A673 (cell line): ENCODE measurements around the gene NEURL1. TPM values are rescaled to one million over a fixed set of nuclear protein-coding genes. Genes with fewer than 3 reads are reported as not detected.
A peak's percentile ranks its signal among the peaks of the same experiment; 100 is the strongest.

Source experiments
- BruUV-seq: library from RNA; stranded (reverse); fragments of 400-500 nt; replicated peaks from 2 replicates; lab custom pipeline; 2021; lab: Mats Ljungman, UMichigan
- CTCF ChIA-PET: fragments of 300-600 bp; sonication (Branson Sonifier 250); formaldehyde crosslinking; loops from one replicate; lab custom pipeline; 2022; ENCODE audit warnings: antibody characterized with exemption; lab: Charles Lee
- POLR2A ChIA-PET: fragments of 300-600 bp; sonication (Branson Sonifier 250); formaldehyde crosslinking; loops from one replicate; lab custom pipeline; 2022; ENCODE audit warnings: antibody characterized with exemption; ENCODE audit not compliant: low non-redundant PET; lab: Charles Lee
- DNase-seq: peaks from one replicate; pipeline ENCODE4 v3.0.0-alpha.2; 2015; ENCODE audit warnings: low spot score
- H3K27ac ChIP-seq: fragments of 200-600 bp; sonication (generic); 2 replicates; pipeline ENCODE4 v1.5.1; 2016; ENCODE audit warnings: mixed run types, low read depth, mild to moderate bottlenecking, mixed read lengths, antibody characterized with exemption, low read length; ENCODE audit not compliant: poor library complexity, severe bottlenecking
- H3K27me3 ChIP-seq: fragments of 200-600 bp; sonication (generic); replicated peaks from 2 replicates; pipeline ENCODE4 v1.6.1; 2017; ENCODE audit warnings: mixed run types, low read depth, mild to moderate bottlenecking, mixed read lengths, antibody characterized with exemption, low read length; ENCODE audit not compliant: insufficient read depth, poor library complexity
- H3K36me3 ChIP-seq: fragments of 200-600 bp; sonication (generic); 2 replicates; pipeline ENCODE4 v1.6.1; 2016; ENCODE audit warnings: mixed run types, mild to moderate bottlenecking, mixed read lengths, antibody characterized with exemption, low read length; ENCODE audit not compliant: insufficient read depth, poor library complexity, severe bottlenecking
- H3K4me1 ChIP-seq: fragments of 200-600 bp; sonication (generic); 2 replicates; pipeline ENCODE4 v1.6.1; 2017; ENCODE audit warnings: mixed run types, mild to moderate bottlenecking, mixed read lengths, antibody characterized with exemption, low read length; ENCODE audit not compliant: insufficient read depth, poor library complexity, severe bottlenecking
- H3K4me3 ChIP-seq: fragments of 200-600 bp; sonication (generic); 2 replicates; pipeline ENCODE4 v1.5.1; 2016; ENCODE audit warnings: low read depth, mixed run types, mild to moderate bottlenecking, mixed read lengths, low read length; ENCODE audit not compliant: poor library complexity, severe bottlenecking
- H3K9me3 ChIP-seq: fragments of 200-600 bp; sonication (generic); 2 replicates; pipeline ENCODE4 v1.6.1; 2016; ENCODE audit warnings: mixed run types, low read depth, mild to moderate bottlenecking, mixed read lengths, antibody characterized with exemption, low read length; ENCODE audit not compliant: poor library complexity, severe bottlenecking
- EZH2 ChIP-seq: fragments of 200-600 bp; sonication (generic); IDR thresholded peaks from 2 replicates; pipeline ENCODE4 v1.6.1; 2017; ENCODE audit warnings: borderline replicate concordance, low read depth, mild to moderate bottlenecking, mixed read lengths, antibody characterized with exemption, low read length; ENCODE audit not compliant: poor library complexity, severe bottlenecking
- intact Hi-C: fragments of 100-400 bp; cut with micrococcal nuclease; formaldehyde crosslinking; loops from one replicate; pipeline ENCODE4 v1.10.0; 2022; ENCODE audit not compliant: unreplicated experiment
- total RNA-seq: library from RNA; stranded (reverse); gene quantifications from 2 replicates; pipeline ENCODE4 v1.2.3, GENCODE V29; 2021
- TF ChIP-seq, protein P1 (sequence below): fragments of 300-800, 200-600 bp; sonication (generic); conservative IDR thresholded peaks from 2 replicates; pipeline ENCODE4 v1.5.1; 2017; ENCODE audit warnings: low read depth, mild to moderate bottlenecking, antibody characterized with exemption, low read length, moderate library complexity, mixed read lengths

Gene NEURL1
- total RNA-seq, 1 experiment from 2014 or later = 0.52 TPM

GRCh38 chr10:103547391-103547946 lies 54.0 kb downstream of the NEURL1 start:
- no peaks in the 10 kb centered on the region for H3K36me3 ChIP-seq
- POLR2A ChIA-PET = no interaction called here
- peaks cover 24% of the 10 kb centered on the region for H3K4me1 ChIP-seq
- intact Hi-C loops = no loop called here
- peak overlapping the region; percentile 44 for H3K27ac ChIP-seq
- DNase-seq = peak; percentile 30
- TF ChIP-seq, protein P1, sequence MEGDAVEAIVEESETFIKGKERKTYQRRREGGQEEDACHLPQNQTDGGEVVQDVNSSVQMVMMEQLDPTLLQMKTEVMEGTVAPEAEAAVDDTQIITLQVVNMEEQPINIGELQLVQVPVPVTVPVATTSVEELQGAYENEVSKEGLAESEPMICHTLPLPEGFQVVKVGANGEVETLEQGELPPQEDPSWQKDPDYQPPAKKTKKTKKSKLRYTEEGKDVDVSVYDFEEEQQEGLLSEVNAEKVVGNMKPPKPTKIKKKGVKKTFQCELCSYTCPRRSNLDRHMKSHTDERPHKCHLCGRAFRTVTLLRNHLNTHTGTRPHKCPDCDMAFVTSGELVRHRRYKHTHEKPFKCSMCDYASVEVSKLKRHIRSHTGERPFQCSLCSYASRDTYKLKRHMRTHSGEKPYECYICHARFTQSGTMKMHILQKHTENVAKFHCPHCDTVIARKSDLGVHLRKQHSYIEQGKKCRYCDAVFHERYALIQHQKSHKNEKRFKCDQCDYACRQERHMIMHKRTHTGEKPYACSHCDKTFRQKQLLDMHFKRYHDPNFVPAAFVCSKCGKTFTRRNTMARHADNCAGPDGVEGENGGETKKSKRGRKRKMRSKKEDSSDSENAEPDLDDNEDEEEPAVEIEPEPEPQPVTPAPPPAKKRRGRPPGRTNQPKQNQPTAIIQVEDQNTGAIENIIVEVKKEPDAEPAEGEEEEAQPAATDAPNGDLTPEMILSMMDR = no peak
- TF ChIP-seq EZH2 = no peak
- no peak overlapping the region for H3K4me3 ChIP-seq
- BruUV-seq = no TSS peak
- H3K27me3 ChIP-seq = no peaks in the 10 kb centered on the region
- no peaks in the 10 kb centered on the region for H3K9me3 ChIP-seq
- CTCF ChIA-PET = no interaction called here

DNA sequence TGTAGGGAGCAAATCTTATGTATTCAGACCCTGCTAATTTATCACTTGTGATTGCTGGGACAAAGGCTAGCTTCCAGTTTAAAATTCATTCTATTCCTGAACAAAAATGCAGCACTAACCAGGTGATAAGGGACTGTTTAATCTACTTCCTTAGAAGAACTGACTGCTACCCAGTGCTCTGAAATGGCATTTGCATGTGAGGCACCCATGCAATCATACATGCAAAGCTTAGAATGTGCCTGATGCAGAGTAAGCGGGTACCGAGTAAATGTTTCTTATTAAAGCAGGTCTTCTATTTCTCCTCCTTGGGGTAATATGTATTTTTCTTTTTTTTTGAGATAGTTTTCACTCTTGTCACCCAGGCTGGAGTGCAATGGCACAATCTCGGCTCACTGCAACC lies 54.5 kb downstream of the NEURL1 start:
- Histone ChIP-seq H3K4me3 (no peak overlapping the region), H3K27ac (no peak overlapping the region), H3K27me3 (no peaks in the 10 kb centered on the region), H3K4me1 (peaks cover 20% of the 10 kb centered on the region), H3K9me3 (no peaks in the 10 kb centered on the region), H3K36me3 (no peaks in the 10 kb centered on the region)
- intact Hi-C loops = no loop called here
- DNase-seq = no peak
- POLR2A ChIA-PET = no interaction called here
- CTCF ChIA-PET = no interaction called here
- no TSS peak for BruUV-seq
- TF ChIP-seq EZH2 = no peak
- TF ChIP-seq, protein P1 = no peak

- no peaks in the 10 kb centered on the region for H3K27me3 ChIP-seq
- POLR2A ChIA-PET = no interaction called here
- DNase-seq = no peak
- H3K4me3 ChIP-seq = no peak overlapping the region
- H3K36me3 ChIP-seq = no peaks in the 10 kb centered on the region
- peaks cover 13% of the 10 kb centered on the region for H3K4me1 ChIP-seq
- H3K9me3 ChIP-seq = no peaks in the 10 kb centered on the region
- no TSS peak for BruUV-seq
- no peak overlapping the region for H3K27ac ChIP-seq
- TF ChIP-seq, protein P1 = no peak
- CTCF ChIA-PET = no interaction called here
- intact Hi-C loops = no loop called here
Measured at GRCh38 chr10:103548581-103549348, 55.3 kb downstream of the NEURL1 start.
